Body of pancreas (tissue), 4 donors: ENCODE data around the gene DEFB124.

Experiments
- CTCF ChIP-seq, 7 experiments: fragments of 450-650 bp in 4 of 7; fragments of 200-600 bp in 3 of 7; sonication (generic) in 3 of 7; IDR thresholded peaks; one replicate each; pipeline ENCODE4 v1.5.1; 2016 to 2019; ENCODE audit warnings: antibody characterized with exemption in 7 of 7
- POLR2A ChIP-seq, 3 donors: fragments of 450-650 bp; IDR thresholded peaks; one replicate each; pipeline ENCODE4 v1.6.1; 2016; ENCODE audit warnings: antibody characterized with exemption in 3 of 3, mild to moderate bottlenecking in 2 of 3

GRCh38 chr20:31497838-31498540 lies 23.1 kb upstream of the DEFB124 start:
- TF ChIP-seq POLR2A (IDR thresholded peaks at IDR 0.05), result no peak
- no peak for TF ChIP-seq CTCF (IDR thresholded peaks at IDR 0.05)
